Sciatic nerve (tissue), 2 donors: ENCODE measurements around the gene FAM9A. TPM values are rescaled to one million over a fixed set of nuclear protein-coding genes. Genes with fewer than 3 reads are reported as not detected.

ENCODE experiments used
- ATAC-seq: fragments of 200-7000 bp; cut with Tn5 transposase; one replicate; pipeline ENCODE4 v1.9.1; 2020; ENCODE audit warnings: mild to moderate bottlenecking, moderate library complexity
- DNase-seq: peaks from one replicate; pipeline ENCODE4 v3.0.0-alpha.2; 2020; ENCODE audit warnings: low spot score
- intact Hi-C: fragments of 100-400 bp; cut with DNase I; formaldehyde crosslinking; loops from one replicate; pipeline ENCODE4 v1.14.2; 2022
- total RNA-seq: library from RNA; stranded (reverse); fragmentation: NEBNext Ultra II Directional; extraction: Animal tissue kit (Norgen Biotek cat#: 25700); gene quantifications from one replicate; pipeline ENCODE4 v1.2.1, GENCODE V29; 2021
- donor health status: DM: no; HTN: no; CAD: no.
- donor health status: DM: no; HTN: no; CAD: no.

The FAM9A gene
- total RNA-seq, 1 donor from 2014 or later: not detected

DNA sequence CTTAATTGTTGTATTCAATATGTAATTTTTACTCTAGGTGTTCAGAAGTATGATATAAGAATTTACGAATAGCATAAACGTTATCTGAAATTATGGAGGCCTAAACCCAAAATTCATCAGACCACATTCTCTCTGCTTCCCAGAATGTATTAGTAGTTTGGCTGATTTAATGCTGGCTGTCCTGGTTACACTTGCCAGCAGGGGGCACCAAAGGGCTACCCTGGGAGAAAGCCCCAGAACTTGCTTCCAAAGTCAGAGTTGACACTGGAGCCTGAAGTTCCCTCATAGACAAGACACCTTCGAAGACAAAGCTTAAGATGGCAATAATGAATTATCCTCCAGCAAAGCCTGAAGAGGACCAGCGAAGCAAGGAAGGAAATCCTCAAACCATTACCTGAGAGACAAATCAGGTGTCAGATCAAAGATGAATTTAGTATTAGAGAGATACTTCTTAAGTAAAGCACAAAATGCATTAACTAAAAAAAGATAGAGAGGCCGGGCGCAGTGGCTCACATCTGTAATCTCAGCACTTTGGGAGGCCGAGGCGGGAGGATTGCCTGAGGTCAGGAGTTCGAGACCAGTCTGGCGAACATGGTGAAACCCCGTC lies 58.0 kb downstream of the FAM9A start:
- DNase-seq: peak; percentile 77
- intact Hi-C loops: no loop called here

DNA sequence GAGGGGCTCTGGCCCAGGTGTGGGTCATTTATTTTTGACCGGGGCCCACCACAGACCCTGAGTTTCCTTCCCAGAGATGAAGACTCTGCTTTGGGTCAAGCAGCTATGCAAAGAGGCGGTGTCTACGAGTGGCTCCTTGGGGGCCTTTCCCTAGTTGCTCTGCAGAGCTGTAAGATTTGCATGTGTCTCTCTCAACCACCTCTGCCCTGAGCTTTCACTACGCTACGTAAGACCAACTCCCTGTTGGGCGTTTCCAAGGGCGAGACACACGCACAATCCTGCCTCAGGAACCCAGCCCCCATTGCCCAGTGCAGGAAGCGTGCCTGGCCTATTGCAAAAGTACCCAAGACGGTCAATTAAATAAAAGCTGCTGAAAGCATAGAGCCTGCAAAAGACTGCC lies 59.2 kb downstream of the FAM9A start:
- intact Hi-C loops: no loop called here
- ATAC-seq (no peak), DNase-seq (no peak)

More for the DNA sequence above, 58.0 kb downstream of the FAM9A start:
- no peak for ATAC-seq

Other genes starting within 250 kb of the FAM9A start
- 11.5 TPM for gene ANOS1, start 69.2 kb downstream of the FAM9A start, total RNA-seq
- gene FAM9B, start 232.7 kb upstream of the FAM9A start, total RNA-seq: not detected